ENCODE data around the gene CYB561.

- TF ChIP-seq, protein P1, sequence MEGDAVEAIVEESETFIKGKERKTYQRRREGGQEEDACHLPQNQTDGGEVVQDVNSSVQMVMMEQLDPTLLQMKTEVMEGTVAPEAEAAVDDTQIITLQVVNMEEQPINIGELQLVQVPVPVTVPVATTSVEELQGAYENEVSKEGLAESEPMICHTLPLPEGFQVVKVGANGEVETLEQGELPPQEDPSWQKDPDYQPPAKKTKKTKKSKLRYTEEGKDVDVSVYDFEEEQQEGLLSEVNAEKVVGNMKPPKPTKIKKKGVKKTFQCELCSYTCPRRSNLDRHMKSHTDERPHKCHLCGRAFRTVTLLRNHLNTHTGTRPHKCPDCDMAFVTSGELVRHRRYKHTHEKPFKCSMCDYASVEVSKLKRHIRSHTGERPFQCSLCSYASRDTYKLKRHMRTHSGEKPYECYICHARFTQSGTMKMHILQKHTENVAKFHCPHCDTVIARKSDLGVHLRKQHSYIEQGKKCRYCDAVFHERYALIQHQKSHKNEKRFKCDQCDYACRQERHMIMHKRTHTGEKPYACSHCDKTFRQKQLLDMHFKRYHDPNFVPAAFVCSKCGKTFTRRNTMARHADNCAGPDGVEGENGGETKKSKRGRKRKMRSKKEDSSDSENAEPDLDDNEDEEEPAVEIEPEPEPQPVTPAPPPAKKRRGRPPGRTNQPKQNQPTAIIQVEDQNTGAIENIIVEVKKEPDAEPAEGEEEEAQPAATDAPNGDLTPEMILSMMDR (IDR thresholded peaks at IDR 0.05) = no peak
- no peak for TF ChIP-seq POLR2A (IDR thresholded peaks at IDR 0.05)
Observed at GRCh38 chr17:63474174-63474573, 28.1 kb upstream of the CYB561 start.
